NCI-H2029 (cell line): ENCODE data around the gene LBX2.

ENCODE experiments used
- DNase-seq: peaks from one replicate; lab custom pipeline; 2025; lab: John Stamatoyannopoulos, UW

Gene LBX2

DNA sequence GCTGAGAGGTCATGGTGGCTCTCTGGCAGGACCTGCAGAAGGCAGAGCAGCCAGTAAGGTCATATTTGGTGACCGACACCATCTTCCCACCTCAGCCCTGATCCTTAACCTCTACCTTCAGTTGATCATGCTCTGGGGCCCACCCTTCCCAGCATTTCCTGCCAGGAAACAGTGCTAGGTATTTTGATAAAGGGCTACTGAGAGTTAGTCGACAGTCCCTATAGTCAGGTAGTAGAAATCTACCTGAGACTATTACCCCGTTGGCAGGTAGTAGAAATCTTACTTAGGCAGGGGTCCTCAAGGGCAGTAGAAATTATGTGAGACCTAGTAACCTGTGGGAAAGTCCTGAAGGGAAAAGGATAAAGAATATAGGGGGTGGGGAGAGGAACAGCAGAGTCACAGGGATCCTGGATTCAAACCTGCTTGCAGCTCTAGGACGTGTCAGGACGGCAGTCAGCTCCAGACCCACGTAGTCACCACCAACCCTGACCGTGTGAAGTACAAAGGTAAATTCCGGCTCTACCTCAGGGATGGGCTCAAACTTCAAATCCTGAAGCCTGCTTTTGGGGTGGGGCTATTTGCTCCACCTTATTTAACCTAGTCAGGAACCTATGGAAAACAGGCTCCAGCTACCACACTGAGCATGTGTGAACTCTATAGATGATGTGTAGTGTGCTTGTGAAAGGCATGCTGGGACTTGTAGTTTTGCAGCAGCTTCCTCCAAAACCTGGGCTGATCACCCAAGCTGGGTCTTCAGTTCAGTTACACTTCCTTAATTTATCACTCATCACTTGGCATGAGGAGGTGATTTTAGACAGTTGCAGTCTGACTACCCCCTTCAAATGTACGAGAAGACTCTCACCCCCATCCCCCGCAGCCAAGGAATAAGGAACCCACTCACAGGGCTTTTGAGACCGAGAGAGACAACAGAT is 26.6 kb upstream of the LBX2 start, which contains the start of gene DQX1:
TSS of gene DQX1 (minus strand) at position 515 of the 932 bp plus-strand sequence. CDS start at position 13, 502 bp downstream.
- DNase-seq: no peak

DNA sequence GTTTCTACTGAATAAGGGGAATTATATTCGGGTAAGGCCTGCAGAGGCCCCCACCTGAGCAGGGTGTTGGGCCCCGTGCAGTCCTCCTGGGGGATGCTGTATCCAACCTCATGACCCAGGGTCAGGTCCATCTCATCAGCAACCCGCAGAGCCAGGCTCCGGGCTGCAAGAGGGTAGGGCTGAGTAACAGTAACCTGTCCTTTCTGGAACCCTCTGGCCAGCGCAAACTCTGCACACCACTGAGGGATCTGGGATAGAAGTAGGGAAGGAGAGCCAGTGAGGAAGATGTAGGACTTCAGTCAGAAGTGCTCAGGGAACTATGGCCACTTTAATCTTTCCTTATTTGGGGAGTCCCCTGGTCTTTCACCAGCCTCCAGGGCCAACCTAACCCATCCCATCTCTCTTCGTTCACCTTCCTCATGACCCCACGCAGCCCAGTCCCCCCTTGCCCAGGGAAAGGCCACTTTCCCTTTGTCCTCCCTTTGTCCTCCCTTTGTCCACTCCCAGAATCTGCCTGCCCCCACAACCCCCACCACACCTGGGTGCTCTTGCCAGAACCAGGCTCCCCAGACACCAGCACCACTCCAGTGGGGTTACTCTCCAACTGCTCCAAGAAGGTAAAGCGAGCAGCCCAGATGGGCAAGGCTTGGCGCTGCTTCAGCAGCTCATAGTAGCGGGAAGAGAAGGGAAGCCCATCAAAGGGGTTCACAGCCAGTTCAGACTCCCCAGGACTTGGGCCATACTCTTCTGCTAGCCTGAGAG is 25.7 kb upstream of the LBX2 start:
- DNase-seq: no peak

DNA sequence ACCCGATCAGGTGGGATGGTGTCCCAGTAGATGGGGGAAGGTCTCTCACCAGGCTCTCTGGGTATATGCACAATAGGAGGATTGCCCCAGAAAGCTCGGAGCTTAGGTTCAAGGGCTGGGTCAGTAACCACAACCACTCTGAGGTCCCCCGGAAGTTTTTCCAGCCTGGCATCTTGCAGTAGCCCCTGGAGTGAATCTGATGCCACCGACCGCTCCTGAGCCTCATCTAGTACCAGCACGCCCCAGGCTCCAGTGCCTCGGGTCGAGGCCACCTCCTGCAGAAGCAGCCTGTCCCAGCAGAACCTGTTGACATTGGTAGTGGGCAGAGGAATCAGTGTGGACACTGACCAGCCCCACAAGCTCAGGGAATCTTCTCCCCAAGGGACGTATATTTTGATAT is 24.6 kb upstream of the LBX2 start:
- DNase-seq: no peak

DNA sequence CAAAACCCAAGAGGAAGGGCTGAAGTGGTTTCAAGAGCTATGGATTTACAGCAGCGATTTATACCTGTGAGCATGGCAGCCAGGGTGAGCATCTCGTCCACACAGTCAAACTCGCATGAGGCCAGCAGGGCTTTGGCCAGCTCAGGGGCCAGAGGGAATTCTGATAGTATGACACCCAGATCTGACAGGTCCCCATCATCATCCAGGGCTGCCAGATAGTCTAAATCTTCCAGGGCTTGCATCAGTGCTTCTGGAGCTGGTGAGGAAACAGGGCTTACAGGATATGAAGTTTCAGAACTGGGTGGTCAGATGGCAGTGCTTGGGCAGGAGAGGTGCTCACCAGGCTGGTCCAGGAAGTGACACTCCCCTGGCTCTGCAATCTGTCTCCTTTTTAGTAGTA is 23.1 kb upstream of the LBX2 start:
- DNase-seq: no peak

DNA sequence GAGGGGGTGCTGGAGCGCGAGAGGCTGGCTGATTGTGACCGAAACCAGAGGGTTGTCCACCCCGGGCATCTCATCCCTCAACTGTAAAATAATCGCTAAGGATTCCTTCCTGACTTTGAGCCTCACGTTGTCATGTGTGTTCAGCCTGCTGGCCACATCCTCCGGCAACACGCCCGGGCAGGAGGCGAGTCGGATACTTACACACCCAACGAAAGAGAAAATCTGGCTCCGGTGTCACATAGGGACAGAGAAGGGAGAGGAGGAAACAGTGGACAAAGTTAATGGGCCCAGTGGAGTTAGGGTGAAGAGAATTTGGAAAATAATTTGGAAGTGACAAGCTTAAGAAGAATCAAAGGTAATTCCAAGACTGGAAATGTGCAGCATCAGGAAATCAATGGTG is 17.2 kb upstream of the LBX2 start:
- no peak for DNase-seq

DNA sequence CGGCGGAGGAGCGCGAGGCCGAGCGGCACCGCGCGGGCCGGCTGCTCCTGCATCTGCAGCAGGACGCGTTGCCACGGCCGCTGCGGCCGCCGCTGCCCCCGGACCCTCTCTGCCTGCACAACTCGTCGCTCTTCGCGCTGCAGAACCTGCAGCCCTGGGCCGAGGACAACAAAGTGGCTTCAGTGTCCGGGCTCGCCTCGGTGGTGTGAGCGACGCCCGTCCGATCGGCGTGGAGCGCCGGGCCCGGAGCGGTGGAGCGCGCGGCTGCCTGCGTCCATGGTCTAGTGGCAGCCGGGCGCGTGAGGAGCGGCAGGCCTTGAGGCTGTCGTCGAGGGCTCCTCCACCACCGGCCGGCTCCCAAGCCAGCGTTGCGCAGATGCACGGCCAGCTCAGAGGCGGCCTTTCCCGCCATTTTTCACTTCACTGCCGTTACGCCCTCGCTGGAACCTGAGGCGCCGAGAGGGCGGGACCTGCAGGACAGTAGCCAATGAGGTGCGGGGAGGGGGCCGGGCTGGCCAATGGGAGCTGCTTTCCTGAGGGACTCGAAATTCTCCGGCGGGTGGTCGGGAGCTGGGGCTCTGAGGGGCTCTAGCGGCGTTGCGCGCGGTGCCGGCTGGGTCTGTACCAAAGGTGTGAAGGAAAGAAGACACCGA is 16.7 kb upstream of the LBX2 start:
- DNase-seq: peak; percentile 25

DNA sequence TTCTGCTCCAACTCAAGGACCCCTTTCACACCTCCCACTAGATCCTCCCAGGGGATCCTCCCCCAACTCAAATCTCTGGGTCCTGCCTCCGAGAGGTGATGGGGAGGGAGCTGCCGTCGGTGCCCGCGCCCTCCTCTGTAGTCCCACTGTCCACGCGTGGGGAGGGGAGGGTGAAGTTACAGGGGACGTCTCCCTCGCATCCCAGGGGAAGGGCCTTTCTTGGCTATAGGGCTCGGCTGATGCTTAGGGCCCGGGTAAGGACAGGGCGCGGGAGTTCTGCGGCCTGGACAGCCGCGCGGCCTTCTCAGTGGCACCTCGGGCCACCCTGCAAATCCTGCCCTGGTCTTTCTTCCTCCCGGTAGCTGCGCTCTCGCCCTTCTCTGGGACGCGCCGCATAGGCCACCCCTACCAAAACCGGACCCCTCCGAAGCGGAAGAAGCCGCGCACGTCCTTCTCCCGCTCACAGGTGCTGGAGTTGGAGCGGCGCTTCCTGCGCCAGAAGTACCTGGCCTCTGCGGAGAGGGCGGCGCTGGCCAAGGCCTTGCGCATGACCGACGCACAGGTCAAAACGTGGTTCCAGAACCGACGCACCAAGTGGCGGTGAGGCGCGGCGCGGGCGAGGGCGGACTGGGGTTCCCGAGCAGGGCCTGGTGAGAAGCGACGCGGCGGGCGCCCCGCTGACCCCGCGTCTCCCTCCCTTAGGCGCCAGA is 16.0 kb upstream of the LBX2 start:
- DNase-seq: no peak

DNA sequence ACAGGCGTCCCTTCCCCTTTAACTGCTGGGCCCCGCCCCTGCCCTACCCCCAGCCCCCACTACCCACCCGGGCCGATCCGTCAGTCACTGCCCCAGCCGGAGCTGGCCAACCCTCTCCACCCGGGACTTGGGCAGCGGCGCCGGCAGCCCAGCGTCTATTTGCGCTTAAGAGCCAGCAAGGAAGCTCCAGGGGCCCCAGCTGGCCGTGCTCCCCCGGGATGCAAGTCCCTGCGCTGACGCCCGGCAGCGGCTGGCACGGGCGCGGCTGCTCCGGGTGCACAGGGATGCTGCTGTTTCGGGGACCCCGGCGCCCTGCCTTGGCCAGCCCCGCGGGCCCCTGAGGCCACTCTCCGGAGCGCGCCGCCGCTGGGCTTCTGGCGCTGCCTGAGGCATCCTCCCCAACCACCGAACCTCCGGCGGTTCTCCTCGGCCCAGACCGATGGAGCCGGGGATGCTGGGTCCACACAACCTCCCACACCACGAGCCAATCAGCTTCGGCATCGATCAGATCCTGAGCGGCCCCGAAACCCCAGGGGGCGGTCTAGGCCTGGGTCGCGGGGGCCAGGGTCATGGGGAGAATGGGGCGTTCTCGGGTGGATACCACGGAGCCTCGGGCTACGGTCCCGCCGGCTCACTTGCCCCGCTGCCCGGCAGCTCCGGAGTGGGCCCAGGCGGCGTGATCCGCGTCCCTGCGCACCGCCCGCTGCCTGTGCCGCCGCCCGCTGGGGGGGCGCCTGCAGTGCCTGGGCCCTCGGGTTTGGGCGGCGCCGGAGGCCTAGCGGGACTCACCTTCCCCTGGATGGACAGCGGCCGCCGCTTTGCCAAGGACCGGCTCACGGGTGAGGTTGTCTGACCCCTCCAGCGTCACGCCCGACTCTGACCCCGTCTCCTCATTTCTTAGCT is 15.2 kb upstream of the LBX2 start, which contains the start of gene TLX2:
TSS of gene TLX2 (plus strand) at position 83 of the 903 bp plus-strand sequence. CDS start at position 440, 357 bp downstream.
- DNase-seq: no peak

DNA sequence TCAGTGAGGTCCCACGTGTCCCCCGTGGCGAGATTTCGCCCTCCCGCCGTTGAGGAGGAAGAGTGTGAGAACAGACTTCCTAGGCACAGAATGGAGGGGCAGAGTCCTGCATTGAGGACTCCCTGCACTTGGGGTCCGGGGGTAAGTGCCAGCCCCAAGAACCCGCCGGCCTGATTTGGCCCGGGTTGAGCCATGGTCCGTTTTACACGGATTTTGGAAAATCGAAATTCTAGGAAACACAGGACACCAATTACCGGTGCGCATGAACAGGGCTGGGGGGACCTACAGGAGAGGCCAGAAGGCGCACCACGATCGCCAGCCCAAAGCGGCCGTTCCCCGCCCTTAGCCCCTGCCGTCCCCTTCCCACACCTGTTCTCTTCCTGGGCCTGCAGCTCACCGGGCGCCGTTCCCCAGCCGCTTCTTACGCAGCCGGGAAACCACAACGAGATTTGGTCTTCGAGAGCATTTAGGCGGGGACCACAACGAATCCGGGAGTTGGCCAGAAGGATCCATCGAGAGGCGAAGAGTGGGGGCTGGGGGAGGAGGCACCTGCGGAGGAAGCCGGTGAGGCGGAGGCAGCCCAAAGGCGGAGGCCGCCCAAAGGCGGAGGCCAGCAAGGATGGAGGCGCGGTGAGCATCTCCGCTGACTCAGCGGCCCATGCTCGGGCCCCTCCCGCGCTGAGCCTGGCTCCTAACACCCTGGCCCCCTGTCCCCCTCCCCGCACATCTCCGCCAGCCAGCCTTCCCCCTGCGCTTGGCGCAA is 14.4 kb upstream of the LBX2 start:
- DNase-seq: no peak

DNA sequence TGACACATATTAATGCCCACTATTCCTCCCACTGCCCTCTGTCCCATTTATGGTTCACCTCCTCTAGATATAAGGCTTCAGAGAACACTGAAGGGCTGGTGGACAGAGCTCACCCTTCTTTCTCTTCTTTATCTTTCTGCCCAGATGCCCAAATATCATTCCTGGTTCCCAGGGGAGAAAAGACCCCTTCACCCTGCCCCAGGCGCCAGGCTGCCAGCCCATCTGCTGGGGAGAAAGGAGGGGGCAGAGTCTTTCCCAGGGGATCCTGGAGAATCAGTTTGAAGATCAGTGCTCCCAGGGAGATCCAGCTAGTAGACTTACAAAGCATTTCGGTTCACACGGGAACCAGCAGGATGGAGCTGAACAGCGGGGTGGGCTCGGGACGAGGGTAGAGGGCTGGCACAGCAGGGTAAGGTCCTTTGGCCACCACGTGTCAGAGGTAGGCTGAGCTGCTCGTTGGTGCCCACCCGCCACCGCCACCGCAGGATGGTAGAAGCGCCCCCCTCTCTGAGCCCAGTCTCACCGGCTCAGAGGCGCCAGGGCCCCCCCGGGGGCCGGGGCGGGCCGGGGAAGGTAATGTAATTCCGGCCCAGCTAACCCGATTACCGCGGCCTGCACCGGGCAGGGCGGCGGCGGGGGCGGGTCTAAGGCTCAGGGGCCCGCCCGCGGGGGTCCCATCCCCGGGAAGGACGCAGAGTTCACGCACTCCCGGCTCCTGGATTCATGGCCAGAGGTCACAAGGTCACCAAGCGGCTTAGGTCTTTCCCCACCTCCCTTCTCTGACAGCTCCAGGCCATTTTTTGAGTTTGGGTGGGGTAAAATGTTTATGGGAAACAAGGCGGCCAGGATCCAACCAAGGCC is 13.6 kb upstream of the LBX2 start:
- DNase-seq: no peak

DNA sequence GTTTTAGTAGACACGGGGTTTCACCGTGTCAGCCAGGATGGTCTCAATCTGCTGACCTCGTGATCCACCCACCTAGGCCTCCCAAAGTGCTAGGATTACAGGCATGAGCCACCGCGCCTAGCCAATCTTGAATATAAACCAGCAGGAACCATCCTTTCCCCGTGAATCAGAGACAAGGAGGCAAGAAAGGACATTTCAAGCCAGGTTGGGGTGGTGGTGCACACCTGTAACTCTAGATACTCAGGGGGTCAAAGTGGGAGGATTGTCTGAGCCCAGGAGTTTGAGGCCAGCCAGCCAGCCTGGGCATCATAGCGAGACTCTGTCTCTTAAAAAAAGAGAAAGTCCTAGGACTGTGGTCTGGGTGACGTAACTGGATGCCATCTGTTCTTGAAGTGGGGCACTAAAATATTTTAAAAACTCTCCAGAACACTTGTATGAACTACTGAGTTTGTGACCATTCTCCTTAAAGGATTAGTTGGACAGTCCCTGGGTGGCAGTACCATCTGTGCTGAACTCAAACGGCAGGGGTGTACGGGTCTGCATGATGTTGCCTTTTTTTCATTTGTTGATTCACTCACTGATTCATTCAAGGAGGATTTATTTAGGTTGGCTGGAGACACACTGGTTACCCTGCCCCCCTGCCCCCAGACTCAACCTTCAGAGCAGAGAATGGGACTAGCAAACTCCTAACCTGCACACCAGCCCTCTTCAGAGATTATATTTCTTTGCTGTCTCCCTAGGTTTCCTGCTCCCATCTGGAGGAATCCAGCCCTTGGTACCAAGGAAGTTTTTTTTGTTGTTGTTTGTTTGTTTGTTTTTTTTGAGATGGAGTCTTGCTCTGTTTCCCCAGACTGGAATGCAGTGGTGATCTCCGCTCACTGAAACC is 11.9 kb upstream of the LBX2 start:
- no peak for DNase-seq

DNA sequence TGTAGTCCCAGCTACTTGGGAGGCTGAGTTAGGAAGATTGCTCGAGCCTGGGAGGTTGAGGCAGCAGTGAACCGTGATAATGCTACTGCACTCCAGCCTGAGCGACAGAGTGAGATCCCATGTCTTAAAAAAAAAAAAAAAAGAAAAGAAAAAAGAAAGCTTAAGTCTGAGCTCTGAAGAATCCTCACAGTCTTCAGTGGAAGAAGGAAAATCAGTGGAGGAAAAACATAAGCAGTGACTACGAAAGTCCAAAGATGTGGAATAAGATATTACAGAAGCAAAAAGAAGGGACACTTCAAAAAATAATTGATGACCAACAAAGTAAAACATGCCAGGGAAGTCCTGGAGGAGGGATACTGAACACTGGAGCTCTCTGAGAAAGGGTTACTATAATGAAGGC is 10.9 kb upstream of the LBX2 start:
- no peak for DNase-seq

DNA sequence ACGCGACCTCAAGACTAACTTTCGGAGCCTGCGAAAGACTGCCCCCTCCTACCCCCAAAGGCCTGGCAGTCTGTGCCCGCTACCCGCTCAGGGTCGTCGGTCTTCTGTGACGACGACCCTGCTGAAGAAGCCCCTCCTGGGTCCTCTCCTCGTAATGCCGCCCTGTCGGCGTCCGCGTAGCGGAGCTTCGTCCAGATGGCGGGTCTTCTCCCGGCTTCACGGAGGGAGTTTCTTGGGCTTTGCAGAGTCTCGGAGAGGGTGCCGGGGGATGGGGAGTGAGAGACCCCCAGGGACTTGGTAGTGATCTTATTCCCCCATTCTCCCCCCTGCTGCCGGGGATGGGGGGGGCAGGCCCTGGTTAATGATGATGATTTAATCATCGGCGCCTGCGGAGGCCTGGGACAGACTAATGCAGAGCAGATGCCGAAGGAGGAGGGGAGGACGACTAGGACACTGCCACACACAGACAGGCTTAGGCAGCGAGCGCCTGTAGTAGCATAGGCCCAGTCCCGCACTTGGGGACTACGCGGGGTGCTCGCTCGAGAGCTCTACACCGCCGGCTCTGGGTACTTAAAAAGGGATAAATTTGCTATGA is 8.6 kb upstream of the LBX2 start:
- DNase-seq: no peak

DNA sequence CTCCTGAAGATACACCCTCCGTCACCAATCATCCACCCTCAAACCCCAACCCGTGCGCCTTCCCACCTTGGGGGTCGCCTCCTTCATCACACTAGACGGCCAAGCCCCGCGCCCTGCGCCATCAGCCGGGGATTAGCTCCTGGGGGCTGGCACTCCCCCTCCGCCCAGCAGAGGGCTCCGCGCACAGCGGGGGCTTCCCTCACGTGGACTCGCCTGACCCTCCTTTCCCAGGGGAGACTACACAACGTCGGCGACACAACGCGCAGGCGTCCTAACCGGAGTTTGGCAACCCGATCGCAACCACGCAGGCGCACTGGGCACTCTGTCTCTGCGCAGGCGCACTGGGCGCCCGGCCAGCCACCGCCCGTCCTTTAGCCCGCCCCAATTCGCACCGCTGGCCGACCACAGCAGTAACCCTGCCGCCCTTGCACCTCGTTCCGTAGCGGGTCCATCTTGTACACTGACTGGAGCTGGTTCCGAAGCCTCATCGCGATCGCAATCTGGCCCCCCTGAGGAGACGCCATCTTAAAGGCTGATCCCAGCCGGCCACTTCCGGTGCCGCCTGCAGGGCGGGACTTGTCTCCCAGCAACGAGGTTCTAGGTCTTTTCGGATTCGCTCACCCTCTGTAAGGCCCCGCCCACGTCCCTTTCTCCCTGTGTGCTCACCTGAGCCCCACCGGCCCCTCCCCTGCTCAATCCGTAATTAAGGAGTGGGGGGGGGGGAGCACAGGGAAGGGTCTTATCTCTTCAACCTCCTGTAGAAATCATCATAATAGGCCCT is 7.9 kb upstream of the LBX2 start, which contains the start of gene PCGF1:
TSS of gene PCGF1 (minus strand) at position 551 of the 781 bp plus-strand sequence. CDS start at position 524, 27 bp downstream.
- DNase-seq: peak; percentile 93

DNA sequence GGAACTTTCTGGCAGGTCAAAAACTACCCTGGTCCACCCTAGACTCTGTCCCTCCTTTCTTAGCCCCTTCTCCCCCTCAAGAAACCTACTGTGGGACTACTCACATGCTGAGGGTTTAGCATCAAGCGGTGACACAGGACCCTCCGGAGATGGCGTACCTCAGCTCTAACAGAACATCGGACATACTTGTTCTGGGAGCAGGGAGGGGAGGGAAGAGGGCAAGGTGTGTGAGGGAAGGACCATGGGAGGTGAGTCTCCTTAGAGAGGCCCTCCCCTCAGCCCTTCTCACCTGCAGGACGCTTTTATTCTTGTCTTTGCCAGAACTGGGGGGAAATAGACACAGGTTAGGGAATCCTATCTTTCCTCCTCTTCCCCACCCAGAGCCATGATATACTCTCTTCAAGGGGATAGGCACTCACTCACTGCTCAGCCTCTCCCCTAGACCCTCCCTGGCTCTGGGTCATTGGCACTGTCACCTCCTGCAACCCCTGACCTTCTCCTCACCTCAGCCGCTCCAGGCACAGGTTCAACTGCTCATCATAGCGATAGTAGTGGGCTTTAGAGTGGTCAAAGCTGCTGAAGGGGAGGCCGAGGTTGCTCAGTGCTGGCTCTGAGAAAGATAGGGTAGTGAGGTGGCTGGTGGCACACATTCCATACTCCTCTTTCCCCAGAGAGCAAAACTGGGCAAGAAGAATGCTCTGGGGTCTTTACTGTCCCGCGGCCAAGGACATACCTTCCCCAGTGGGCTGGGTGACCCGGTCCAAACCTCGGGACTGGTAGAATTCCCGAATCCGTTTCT is 6.2 kb upstream of the LBX2 start:
- no peak for DNase-seq

DNA sequence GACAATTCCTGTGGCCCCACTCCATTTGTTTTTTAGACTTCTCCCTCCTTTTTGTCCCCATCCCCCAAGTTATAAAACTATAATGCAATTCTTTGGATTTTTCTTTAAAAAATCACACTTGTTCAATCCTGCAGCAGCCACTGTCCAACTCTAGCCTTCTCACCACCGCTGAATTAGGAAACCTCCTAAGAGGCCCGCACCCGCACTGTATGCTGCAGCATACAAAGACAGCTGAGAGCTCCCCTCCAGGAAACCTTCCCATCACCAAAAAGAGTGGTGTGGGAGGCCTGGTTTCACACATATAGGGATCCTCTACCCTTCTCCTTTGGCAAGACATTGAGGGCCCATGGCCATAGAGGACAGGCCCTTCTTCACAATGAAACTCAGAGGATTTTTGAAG is 5.2 kb upstream of the LBX2 start:
- DNase-seq: no peak
